ENCODE measurements around the gene VGLL2.
"Not testable (repeated sequence)": the region's sequence is repeated elsewhere in the genome, so short reads cannot be mapped to it uniquely, and the experiment has no call there.

VGLL2 gene, protein sequence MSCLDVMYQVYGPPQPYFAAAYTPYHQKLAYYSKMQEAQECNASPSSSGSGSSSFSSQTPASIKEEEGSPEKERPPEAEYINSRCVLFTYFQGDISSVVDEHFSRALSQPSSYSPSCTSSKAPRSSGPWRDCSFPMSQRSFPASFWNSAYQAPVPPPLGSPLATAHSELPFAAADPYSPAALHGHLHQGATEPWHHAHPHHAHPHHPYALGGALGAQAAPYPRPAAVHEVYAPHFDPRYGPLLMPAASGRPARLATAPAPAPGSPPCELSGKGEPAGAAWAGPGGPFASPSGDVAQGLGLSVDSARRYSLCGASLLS

DNA sequence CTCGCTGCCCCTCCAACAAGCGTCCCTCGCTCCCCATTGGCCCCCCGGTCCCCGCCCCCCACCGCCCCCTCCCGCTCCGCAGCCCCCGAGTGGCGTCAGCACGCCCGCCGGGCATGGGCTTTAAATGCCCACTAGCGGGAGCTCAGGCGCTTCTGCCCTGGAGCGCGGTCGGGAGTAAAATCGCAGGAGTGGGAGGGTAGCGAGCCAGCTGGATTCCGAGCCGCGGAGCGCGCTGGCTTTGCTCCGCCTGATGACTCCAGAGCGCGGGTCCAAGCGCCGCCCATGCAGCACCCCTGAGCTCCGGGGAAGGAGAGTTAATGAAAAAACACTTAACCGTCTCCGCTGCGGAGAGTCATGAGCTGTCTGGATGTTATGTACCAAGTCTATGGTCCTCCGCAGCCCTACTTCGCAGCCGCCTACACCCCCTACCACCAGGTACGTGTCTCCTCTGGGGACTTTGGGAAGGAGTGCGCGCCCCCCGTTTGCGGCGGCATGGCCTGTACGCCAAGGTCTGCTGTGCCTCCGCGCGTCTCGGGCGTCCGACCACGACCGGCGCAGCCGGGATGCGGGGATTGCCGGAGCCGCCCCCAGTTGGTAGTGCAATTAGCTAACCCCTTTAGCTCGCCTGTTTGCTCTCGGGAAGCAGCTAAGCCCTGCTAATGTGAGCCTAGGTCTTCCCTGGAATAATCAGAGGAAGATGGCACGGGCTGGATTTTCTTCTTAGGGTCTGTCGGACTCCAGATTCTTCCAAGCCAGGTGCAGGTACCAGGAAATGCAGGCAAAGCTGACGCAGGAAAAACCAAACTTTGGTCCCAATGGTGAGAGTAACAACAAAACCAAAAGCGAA is at the start of gene VGLL2:
Gene VGLL2 (plus strand): TSS at position 149 of the 847 bp plus-strand sequence. CDS start 206 bp downstream, at position 355.
- no peak for DNase-seq

DNA sequence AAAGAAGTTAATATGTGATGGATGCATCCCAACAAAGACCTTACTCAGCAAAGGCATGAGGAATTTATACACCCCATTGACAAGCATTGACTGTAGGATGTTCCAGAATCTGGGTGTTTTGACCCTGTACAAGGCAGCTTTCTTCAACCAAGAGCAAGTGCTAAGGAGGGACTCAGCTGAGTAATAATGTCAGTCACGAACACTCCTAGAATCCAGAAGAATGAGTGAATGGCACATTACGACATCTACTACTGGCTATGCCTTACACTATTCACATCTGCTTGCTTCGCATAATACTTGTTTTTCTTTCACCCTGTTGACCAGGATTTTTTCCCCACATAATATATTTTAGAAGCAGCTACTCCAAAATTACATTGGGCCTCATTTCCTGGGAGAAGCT is 42.5 kb upstream of the VGLL2 start:
- no peak for DNase-seq

DNA sequence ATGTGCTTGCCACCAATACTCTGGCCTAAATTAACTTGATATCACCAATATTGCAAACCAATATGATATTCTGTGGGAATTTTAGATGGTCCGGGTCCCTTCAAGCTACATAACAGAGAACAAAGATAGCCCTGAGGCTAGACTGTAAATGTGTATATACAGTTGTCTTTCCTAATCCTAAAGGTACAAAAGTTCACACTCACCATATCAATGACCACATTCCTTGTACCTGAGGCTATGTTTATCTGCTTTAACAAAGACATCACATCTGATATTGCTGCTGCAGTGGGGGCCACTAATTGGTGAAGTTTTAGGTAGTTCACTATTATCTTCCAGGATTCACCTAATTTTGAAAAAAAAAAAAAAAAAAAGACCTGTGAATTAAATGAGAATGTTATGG is 38.6 kb upstream of the VGLL2 start:
- no peak for DNase-seq

DNA sequence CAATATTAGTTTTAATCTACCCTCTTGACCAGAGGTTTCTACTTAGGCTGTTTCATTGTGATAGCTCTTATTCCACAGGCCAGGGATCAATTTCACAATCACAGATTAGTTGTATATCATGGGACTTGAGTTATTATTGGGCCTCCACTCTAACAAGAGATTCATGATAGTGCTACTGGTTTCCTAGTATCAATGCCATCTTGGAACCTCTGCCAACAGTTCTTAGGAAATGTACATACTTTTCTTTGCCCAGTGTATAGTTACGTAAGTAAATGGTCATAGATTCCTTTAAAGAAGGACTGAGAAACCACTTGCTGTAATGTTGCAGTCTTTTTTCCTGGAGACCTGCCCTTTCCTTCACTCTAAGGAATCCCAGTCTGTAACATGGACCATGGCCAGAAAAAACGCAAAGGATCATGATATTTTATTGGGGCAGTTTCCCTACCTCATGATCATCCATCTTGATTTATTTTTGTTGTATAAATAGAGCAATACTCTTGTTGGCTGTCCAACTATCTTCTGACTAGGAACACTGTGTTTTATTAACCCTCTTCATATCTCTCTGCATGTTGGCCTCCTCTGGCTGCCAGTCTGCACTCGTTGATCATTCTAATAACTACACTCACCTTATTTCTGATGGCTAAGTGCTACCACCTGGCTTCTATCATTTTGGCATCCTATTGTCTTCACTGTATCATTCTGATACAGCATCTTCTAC is 38.0 kb upstream of the VGLL2 start:
- DNase-seq = no peak

DNA sequence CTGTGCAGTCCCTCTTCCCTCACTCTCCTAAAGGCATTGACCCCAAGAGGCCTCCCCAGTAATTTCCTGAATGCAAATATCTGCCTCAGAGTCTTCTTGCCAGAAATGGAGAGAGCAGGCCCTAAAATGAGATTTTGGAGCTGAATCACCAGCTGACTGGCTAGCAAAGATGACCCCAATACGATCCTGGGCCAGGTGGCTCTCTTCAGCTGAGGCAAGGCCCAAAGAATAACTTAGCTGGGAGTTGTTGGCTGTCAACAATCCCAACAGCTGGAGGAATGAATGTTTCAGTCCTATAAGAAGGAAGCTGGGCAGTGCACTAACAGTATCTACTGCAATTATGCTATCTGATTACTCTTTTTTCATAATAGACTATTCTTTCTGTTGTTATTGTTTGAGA is 37.2 kb upstream of the VGLL2 start:
- no peak for DNase-seq

DNA sequence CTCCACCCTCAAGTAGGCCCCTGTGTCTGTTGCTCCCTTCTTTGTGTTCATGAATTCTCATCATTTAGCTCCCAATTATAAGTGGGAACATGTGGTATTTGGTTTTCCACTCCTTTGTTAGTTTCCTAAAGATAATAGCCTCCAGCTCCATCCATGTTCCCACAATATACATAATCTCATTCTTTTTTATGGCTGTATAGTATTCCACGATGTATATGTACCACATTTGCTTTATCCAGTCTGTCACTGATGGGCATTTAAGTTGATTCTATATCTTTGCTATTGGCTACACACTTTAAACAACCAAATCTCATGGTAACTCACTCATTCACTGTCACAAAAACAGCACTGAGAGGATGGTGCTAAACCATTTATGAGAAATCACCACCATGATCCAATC is 35.5 kb upstream of the VGLL2 start:
- no peak for DNase-seq

DNA sequence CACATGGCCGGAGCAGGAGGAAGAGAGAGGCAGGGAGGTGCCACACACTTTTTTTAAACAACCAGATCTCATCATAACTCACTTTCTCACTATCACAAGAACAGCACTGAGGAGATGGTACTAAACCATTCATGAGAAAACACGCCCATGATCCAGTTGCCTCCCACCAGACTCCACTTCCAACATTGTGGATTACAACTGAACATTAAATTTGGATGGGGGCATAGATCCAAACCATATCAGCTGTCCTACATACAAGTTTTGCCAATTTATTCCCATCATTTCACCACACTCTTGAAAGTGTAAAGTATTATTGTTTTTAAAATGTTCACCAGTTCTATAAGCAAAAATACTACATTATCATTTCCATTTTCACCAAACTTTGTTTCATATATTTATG is 33.9 kb upstream of the VGLL2 start:
- no peak for DNase-seq

DNA sequence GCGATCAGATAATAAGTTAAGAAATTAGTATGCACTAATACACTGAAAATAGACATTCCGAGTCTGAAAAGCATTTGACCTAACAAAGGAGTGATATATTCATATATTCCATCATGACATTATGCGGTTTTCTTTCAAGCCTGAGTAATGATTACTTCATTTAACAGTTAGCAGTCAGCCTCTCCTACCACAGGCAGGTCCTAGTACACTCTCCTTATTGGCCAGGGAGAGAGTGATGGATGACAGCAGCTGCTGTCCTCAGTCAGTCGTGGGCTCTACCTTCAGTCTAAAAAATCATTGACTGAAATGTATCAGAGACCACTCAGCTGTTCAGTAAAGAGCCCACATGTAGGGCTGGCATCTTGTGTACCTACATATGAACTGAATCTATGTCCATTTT is 33.2 kb upstream of the VGLL2 start:
- DNase-seq = no peak

DNA sequence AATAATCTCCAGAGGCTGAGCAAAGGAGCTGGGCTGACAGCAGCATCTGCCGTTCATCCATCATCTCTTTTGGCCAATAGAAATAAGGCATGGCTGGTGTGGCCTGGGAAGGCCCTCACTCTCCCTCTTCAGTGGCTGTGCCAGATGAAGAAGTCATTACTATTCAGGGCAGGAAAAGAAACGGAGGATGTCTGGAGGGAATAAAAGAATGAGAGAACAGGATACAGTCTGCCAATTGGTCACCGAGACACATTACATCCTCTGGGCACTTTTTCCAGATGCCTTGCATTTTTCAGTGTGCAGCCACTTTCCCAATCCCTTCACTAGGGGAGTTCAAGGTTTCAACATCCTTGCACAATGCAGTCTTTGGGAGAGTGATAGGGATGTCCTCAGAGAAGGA is 32.2 kb upstream of the VGLL2 start:
- DNase-seq = no peak

DNA sequence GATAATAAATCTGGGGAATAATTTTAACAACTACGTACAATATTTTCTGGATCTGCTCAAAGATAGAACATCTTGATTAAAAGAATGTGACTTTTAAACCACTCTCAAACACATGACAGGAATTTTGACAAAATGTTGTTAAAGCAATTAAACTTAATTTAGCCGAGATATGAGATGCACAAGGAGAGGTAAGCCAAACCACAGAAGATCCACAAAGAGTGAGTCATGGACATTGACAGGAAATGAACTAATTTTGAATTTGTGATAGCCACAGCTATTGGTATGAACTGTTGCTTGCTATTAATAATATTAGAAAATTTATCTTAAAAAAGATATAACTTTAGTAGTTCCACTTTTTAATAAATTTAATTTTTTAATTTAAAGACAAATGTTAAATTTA is 27.8 kb upstream of the VGLL2 start:
- no peak for DNase-seq

DNA sequence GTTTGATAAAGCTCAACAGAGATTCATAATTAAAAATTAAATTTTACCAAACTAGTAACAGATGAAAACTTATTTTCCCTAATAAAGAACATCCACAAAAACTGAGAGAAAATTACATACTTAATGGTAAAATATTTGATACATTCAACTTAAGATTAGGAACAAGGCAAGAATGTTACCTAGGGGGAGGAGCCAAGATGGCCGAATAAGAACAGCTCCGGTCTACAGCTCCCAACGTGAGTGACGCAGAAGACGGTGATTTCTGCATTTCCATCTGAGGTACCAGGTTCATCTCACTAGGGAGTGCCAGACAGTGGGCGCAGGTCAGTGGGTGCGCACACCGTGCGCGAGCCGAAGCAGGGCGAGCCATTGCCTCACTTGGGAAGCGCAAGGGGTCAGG is 20.8 kb upstream of the VGLL2 start:
- DNase-seq = not testable (repeated sequence)

DNA sequence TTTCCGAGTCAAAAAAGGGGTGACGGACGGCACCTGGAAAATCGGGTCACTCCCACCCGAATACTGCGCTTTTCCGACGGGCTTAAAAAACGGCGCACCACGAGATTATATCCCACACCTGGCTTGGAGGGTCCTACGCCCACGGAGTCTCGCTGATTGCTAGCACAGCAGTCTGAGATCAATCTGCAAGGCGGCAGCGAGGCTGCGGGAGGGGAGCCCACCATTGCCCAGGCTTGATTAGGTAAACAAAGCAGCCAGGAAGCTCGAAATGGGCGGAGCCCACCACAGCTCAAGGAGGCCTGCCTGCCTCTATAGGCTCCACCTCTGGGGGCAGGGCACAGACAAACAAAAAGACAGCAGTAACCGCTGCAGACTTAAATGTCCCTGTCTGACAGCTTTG is 20.4 kb upstream of the VGLL2 start:
- not testable (repeated sequence) for DNase-seq

DNA sequence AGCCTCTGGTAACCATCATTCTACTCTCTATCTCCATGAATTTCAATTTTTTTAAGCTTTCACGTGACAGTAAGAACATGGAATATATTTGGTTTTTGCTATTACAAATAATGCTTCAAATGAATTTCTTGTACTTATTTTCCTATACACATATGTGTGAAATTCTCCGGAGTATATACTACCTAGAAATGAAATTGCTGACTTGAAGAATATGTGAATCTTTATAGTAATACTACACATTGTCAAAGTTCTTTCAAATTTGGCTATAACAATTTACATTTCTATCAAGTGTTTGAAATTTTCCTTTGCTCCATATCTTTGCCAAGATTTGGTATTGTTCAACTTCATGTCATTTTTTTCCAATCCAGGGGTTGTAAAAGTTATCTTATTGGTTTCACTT is 11.6 kb upstream of the VGLL2 start:
- DNase-seq = no peak

DNA sequence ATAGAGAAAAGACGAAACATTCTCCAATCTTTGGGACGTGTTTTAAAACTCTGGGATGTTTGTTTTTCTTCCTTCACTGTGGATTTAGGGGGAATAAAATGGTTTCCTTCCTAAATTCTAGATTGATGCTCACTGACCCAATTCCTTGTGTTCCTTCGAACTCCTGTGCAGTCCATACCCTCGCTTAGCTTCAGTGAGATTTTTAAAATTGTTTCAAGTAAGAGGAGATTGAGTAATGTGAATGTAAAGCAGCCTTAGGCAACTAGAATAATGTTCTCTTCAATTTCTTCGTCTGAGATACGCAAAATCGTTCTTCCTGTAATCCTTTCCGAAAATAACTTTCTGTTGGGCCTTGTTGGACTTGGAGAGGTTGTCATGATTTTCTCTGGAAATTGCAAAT is 2.6 kb upstream of the VGLL2 start:
- DNase-seq = no peak

DNA sequence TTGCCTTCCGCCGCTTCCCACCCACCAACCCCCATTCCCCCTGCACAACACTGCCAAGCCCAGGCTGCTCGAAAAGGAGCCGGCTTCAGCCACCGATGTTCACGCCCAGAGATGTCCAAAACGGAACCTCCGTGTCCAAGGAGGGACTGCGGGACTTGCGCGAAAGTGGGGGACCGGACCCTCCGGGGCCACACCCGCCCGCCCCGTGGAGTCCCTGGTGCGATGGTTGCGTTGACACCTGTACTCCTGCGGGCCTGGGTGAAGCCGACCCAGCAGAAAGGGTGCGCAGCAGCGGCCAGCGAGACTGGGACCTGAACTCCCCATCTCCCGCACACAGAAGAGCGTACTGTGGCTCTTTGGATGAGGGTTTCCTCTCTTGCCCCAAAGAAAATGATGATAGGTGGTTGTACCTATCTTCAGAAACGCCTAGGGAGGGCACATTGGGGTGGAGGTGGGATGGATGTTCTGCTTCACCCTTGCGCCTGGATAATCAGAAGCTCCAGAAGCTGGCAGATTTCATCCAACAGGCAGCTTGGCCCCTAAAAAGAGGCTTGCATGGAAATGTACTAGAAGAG is 1.9 kb upstream of the VGLL2 start:
- no peak for DNase-seq

DNA sequence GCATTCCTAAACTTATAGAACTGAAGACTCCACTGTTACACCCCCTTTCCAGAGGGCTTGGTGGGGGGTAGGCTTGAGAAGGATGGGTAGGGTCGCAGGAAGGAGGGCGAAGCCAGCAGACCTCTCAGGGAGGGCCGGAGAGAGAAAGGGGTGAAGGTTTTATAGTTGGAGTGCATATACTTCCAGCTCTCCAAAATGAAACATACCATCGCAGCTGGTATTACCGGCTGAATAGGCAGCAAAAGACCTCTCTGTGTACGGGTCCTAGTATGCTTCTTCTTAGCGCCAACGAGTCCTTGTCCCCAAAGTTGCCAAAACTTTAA is 1.0 kb upstream of the VGLL2 start:
- DNase-seq = no peak

DNA sequence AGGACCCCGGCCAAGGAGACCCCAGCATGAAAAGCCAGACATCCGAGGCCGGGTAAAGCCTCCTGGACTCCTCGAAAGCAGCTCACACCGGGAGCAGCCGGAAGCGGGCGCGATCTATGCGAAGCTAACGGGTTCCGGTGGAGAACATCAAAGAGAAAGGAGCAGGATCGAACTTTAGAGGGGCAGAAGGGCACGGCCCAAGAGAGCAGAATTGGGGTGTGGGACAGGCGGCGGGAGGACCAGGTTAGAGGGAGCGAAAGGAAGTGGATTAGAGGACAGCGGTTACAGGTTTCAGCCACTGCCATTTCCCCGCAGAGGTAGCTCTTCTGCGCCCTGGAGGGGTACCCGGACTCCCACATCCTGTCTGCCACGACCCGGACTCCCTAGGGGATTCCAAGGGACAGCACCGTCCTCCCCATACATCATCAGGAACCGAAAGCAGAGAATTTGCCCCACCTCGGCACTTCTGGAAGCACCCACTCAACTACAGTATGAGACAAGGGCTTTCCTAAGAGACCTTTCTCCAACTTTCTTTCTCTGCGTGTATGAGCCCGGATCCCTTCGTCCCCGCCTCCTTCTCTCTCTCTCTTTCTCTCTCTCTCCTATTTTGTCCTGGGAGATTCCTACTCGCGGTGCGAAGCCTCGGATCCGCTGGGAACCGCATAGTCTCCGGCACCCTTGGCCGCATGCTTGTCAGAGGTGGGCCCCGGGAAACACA is 507 bp upstream of the VGLL2 start:
- no peak for DNase-seq

DNA sequence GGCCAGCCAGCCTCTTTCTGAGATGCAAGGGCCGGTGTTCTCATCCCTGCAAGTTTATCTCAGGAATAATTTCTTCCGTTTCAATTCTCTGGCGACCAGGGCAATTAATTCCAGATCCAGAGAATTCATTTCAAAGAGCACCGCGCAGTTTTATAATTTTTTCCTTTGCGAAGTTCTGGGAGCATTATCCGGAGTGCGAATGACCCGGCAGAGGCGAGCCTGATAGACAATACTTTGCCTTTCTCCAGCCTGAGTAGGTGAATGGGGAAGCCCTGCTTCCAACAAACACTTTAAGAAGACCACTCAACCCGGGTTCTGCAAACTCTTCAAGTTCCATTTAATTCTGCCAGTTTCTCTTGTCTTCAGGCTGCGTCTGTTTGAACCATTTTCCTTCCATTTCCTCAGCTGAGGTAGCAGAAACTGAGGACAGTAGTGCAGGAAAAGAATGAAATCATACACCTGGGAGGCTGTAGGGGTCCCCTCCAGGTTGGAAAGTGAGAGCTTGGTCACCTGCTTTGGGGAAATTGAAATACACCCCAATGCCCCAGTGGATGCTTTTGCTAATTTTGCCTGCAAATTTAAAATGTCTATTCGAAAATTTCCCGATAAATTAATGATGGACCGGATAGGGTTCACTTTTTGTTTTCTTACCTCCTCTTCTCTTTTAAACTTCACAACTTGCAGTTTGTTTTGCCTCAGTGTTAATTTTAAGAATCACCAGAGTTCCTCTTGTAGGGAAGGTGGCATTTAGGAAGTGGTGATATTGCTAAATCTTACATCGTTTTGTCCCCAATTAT is 1.1 kb downstream of the VGLL2 start:
- no peak for DNase-seq

DNA sequence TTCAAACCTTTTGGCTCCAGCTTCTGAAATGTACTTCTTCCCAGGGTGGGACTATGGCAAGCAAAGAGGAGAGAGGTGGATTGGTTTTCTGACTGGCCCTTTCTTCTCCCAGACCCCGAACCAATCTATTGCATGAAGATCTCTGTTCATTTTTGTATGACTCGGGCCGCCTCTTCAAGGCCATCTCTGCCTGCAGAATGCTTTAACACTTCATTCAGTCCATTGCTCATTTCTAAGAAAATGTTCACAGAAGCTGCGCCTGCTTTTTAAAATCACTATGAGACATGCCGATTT is 1.6 kb downstream of the VGLL2 start:
- no peak for DNase-seq

DNA sequence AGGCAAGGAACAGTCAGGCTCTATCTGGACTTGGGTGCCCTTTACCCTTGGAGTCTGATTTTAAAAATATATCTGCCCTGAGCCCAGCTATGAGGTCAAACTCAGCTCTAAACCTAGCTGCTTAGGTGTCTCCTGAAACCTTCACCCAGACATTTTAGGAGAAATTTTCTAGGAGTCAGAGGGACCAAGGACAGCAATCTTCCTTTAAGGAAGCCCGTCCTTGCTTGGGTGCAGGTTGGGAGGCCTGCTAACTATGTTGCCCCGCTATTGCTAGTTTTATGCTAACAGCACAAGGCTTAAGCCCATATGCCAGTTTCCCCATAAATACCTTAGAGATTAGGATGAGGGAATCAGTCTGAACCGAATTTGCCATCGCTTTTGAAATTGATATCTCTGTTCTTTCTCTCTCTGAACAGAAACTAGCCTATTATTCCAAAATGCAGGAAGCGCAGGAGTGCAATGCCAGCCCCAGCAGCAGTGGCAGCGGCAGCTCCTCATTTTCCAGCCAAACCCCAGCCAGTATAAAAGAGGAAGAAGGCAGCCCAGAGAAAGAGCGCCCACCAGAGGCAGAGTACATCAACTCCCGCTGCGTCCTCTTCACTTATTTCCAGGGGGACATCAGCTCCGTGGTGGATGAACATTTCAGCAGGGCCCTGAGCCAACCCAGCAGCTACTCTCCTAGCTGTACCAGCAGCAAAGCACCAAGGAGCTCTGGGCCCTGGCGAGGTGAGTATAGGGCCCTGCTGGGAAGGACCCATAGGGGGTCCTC is 2.6 kb downstream of the VGLL2 start:
- DNase-seq = no peak

DNA sequence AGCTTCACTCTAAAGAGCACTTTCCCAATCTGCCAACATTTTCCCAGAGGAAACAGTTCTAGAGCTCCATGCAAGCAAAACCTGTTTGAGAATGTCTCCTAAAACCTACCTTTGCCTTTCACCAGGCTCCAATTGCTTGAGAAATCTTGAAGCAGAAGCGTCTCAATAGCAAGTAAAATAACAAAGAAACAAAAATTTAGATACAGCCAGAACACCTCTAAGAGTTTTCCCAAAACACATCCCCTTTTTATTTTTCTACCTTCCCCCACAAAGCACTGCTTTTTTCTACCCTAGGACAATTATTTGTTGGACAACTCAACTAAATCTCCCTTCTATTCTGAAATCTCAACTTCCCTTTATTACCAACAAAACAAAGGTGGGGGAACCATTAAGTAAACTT is 3.6 kb downstream of the VGLL2 start:
- DNase-seq = no peak
